ENCODE results near the gene UBAC2.

Gene UBAC2

DNA sequence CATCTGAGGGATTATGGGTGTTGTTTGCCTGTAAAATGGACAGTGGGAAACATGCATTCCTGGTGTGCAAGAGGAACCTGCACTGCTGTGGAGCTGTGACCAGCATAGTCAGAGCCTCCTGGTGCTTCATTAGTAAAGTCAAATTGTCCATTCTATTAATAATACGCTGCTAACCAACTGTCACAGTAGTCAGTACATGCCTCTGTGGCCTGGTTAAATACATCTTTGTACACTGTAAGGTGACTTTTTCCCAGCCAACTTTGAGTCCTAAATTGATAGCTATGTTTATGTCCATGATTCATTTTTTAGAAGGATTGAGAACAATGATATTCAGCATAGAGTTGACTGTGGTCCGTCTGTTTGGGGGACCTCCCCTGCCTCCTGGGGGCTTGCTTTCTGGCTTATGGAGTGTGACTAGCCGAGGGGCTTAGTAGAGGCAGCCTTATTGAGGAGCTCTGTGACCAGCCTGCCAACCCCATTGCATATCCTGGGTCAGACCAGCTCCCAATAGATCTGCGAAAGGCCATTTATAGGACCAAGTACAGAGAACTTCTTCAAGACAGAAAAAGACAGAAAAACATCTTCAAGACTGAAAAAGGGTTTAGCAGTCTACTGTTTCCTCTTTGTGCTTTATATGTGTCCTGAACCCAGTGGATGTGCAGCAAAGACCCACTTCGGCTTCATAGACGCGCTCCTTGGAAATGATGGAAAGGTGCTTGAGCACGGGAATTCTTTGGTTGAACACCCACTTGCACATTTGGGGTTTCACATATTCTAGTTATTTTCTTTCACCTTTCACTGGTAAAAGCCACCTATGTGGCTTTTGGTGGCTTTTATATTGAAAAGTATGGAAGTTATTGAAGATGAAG lies 102.2 kb downstream of the UBAC2 start:
- no peak overlapping the region for H3K27ac ChIP-seq (ENCODE audit: low read length)
- H3K36me3 ChIP-seq (ENCODE audit: control insufficient read depth in 2 of 2, insufficient read depth in 2 of 2, low read length in 2 of 2): no peaks in the 10 kb centered on the region
- peaks cover 10% of the 10 kb centered on the region for H3K4me1 ChIP-seq (ENCODE audit: control insufficient read depth, insufficient read depth, low read length)
- no peak overlapping the region for H3K9ac ChIP-seq (ENCODE audit: low read length in 2 of 2)
- H3K9me3 ChIP-seq (ENCODE audit: control insufficient read depth in 2 of 2, low read length in 2 of 2): no peaks in the 10 kb centered on the region
- no peak overlapping the region for H3K4me3 ChIP-seq (ENCODE audit: low read length in 2 of 2)
- H3K27me3 ChIP-seq (ENCODE audit: control insufficient read depth in 1 of 2, insufficient read depth in 2 of 2, low read length in 2 of 2): no peaks in the 10 kb centered on the region

DNA sequence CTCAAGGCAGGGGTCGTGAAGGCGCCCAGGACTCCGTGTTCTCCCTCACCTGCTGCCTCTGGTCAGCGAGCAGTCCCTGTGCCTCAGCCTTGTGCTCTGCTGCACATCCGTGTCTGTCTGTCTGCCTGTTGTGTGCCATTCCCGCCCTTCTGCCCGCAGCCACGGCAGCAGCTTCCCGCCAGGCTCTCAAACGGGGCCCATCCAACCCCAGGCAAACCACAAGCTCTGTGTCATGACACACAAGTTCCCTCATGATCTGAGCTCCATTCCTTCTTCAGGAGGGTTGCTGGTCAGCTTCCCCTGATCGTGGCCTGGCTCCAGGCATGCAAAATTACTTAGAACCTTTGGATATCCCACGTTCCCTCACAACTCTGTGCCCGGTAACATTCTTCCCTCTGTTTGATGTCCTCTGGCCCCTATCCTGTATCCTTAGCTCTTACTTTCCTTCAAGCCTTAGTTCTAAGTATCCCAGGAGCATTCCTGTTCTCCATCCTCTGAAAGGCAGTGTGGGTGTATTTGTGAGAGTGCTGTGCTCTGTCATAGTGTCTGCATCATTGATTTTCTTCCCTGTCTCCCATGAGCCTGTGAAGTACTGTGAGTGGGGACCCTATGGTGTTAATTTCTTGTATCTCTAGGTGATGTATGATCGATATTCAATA lies 103.3 kb downstream of the UBAC2 start:
- Histone ChIP-seq H3K36me3 (ENCODE audit: control insufficient read depth in 2 of 2, insufficient read depth in 2 of 2, low read length in 2 of 2) (no peaks in the 10 kb centered on the region), H3K9ac (ENCODE audit: low read length in 2 of 2) (peak overlapping the region in 1 of 2 donors; percentile 21), H3K27ac (ENCODE audit: low read length) (peak overlapping the region; percentile 13), H3K4me1 (ENCODE audit: control insufficient read depth, insufficient read depth, low read length) (peaks cover 18% of the 10 kb centered on the region), H3K9me3 (ENCODE audit: control insufficient read depth in 2 of 2, low read length in 2 of 2) (no peaks in the 10 kb centered on the region), H3K27me3 (ENCODE audit: control insufficient read depth in 1 of 2, insufficient read depth in 2 of 2, low read length in 2 of 2) (no peaks in the 10 kb centered on the region), H3K4me3 (ENCODE audit: low read length in 2 of 2) (no peak overlapping the region)

DNA sequence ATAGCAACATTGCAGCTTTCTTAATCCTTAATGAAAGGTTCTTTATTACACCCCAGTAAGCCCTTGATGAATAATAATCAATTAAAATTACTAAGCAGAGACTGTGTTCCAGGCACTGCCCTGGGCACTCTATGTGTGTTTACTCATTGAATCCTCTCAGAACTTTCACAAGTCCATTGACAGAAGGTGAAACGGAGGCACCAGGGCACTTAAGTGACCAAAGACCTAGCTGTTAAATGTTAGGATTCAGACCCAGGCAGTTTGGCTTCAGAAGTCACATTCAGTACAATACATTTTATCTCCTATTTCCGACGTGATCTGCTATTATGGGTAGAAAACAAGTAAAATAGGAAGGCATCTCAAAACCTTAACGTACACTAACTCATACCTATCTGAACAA lies 103.9 kb downstream of the UBAC2 start:
- H3K4me1 ChIP-seq (ENCODE audit: control insufficient read depth, insufficient read depth, low read length): peaks cover 18% of the 10 kb centered on the region
- peak overlapping the region; percentile 6 for H3K27ac ChIP-seq (ENCODE audit: low read length)
- H3K9ac ChIP-seq (ENCODE audit: low read length in 2 of 2): peak overlapping the region in 1 of 2 donors; percentile 21
- no peak overlapping the region for H3K4me3 ChIP-seq (ENCODE audit: low read length in 2 of 2)
- H3K36me3 ChIP-seq (ENCODE audit: control insufficient read depth in 2 of 2, insufficient read depth in 2 of 2, low read length in 2 of 2): no peaks in the 10 kb centered on the region
- H3K27me3 ChIP-seq (ENCODE audit: control insufficient read depth in 1 of 2, insufficient read depth in 2 of 2, low read length in 2 of 2): no peaks in the 10 kb centered on the region
- no peaks in the 10 kb centered on the region for H3K9me3 ChIP-seq (ENCODE audit: control insufficient read depth in 2 of 2, low read length in 2 of 2)

DNA sequence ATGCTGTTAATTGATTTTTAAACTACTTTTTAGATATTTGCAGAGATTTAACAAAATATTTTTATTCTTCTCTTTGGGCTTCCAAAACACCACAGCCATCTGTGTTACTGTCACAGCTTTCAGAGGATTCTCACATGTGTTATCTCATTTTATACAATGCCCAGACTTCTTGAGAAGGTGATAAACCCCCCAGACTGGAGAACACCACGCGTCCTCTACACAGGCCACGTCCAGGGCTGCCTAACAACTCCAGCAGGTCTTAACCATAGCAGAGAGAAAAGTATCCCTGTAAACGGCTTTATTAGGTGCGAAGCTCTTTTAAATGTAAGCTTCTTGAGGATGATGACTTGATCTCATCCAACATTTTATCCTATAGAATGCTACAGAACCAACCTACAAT lies 104.5 kb downstream of the UBAC2 start:
- Histone ChIP-seq H3K27me3 (ENCODE audit: control insufficient read depth in 1 of 2, insufficient read depth in 2 of 2, low read length in 2 of 2) (no peaks in the 10 kb centered on the region), H3K4me3 (ENCODE audit: low read length in 2 of 2) (peak overlapping the region in 1 of 2 donors; percentile 68), H3K9ac (ENCODE audit: low read length in 2 of 2) (no peak overlapping the region), H3K27ac (ENCODE audit: low read length) (no peak overlapping the region), H3K36me3 (ENCODE audit: control insufficient read depth in 2 of 2, insufficient read depth in 2 of 2, low read length in 2 of 2) (no peaks in the 10 kb centered on the region), H3K4me1 (ENCODE audit: control insufficient read depth, insufficient read depth, low read length) (peaks cover 22% of the 10 kb centered on the region), H3K9me3 (ENCODE audit: control insufficient read depth in 2 of 2, low read length in 2 of 2) (no peaks in the 10 kb centered on the region)

DNA sequence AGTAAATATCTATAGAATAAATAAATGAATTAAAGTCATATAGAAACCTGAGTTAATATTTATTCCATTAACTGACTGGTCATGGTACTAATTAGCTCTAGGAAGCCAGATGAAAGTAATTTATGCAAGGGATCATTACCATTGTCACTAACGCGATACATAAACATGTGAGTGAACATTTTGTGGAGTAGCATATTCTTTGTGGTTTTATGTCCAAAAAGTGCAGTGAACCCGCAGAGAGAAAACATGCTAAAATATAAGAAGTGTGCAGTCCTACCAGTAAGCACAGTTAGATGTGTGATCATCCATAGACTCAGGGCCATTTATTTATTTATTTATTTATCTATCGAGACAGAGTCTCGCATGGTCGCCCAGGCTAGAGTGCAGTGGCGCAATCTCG lies 104.9 kb downstream of the UBAC2 start:
- H3K27ac ChIP-seq (ENCODE audit: low read length): no peak overlapping the region
- peak overlapping the region in 1 of 2 donors; percentile 68 for H3K4me3 ChIP-seq (ENCODE audit: low read length in 2 of 2)
- H3K36me3 ChIP-seq (ENCODE audit: control insufficient read depth in 2 of 2, insufficient read depth in 2 of 2, low read length in 2 of 2): no peaks in the 10 kb centered on the region
- H3K4me1 ChIP-seq (ENCODE audit: control insufficient read depth, insufficient read depth, low read length): peaks cover 24% of the 10 kb centered on the region
- H3K9ac ChIP-seq (ENCODE audit: low read length in 2 of 2): no peak overlapping the region
- H3K27me3 ChIP-seq (ENCODE audit: control insufficient read depth in 1 of 2, insufficient read depth in 2 of 2, low read length in 2 of 2): no peaks in the 10 kb centered on the region
- no peaks in the 10 kb centered on the region for H3K9me3 ChIP-seq (ENCODE audit: control insufficient read depth in 2 of 2, low read length in 2 of 2)

DNA sequence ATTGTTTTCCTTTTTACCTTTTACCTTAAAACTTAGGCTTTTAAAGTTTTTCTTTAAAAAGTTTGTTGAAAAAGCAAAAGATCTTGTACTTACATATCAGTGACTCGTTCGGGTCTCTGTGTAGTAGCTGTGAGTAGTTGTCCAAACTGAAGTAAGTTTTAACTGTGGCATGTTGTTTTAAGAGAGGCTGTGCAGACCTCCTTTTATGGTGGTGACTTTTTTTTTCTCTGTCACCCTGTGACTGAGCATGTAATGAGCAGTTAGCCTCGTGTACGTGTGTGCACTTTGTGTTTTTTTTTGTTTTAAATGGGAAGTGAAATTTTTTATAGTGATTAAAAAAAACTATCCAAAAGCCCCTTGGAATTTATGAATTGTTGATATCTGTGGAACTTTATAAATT lies 106.6 kb downstream of the UBAC2 start, which contains the start of gene GPR183:
GPR183 (minus strand) TSS at position 153 of the 400 bp plus-strand sequence. CDS start 11,254 bp downstream, outside the sequence.
- Histone ChIP-seq H3K27ac (ENCODE audit: low read length) (peak within 1 kb of the TSS; percentile 43), H3K9me3 (ENCODE audit: control insufficient read depth in 2 of 2, low read length in 2 of 2) (no peaks in the 10 kb centered on the region), H3K36me3 (ENCODE audit: control insufficient read depth in 2 of 2, insufficient read depth in 2 of 2, low read length in 2 of 2) (no peaks in the 10 kb centered on the region), H3K4me1 (ENCODE audit: control insufficient read depth, insufficient read depth, low read length) (peaks cover 27% of the 10 kb centered on the region), H3K27me3 (ENCODE audit: control insufficient read depth in 1 of 2, insufficient read depth in 2 of 2, low read length in 2 of 2) (no peaks in the 10 kb centered on the region), H3K4me3 (ENCODE audit: low read length in 2 of 2) (peak within 1 kb of the TSS; percentile 68), H3K9ac (ENCODE audit: low read length in 2 of 2) (peak within 1 kb of the TSS; percentile 75 to 77)

DNA sequence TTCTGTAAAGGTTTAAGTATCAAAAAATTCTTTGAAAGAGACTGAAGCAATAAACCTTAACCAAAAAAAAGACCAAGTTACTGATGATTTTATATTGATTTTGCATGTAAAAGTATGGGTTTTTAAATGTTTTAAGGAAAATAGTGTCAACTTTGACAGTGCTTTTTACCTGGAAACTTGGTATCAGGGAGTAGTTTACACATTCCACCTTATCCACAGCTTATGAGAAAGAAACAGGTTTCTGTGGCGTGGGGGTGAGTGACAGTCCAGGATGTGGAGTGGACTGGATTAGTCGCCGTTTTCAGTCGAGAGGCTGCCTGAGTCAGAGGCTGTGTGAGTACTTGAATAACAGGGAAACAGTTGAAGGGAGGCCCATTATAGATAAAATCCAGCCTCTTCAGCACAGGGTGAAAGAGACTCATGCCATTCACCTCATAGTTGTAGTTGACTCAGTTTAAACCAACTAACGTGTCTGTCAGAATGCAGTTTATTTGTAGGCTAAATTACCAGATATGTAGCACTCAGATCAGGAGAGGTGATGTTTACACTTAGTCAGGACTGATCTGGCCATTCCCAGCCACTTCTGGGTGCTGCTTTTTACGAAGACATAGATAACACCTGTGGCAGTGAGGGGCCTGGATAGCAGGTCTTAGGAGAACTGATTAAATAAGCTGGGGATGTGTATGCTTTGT lies 107.1 kb downstream of the UBAC2 start:
- Histone ChIP-seq H3K27me3 (ENCODE audit: control insufficient read depth in 1 of 2, insufficient read depth in 2 of 2, low read length in 2 of 2) (no peaks in the 10 kb centered on the region), H3K36me3 (ENCODE audit: control insufficient read depth in 2 of 2, insufficient read depth in 2 of 2, low read length in 2 of 2) (no peaks in the 10 kb centered on the region), H3K27ac (ENCODE audit: low read length) (peak overlapping the region; percentile 43), H3K4me3 (ENCODE audit: low read length in 2 of 2) (peak overlapping the region in 1 of 2 donors; percentile 10), H3K4me1 (ENCODE audit: control insufficient read depth, insufficient read depth, low read length) (peaks cover 27% of the 10 kb centered on the region), H3K9ac (ENCODE audit: low read length in 2 of 2) (peak overlapping the region; percentile 43 to 75), H3K9me3 (ENCODE audit: control insufficient read depth in 2 of 2, low read length in 2 of 2) (no peaks in the 10 kb centered on the region)

DNA sequence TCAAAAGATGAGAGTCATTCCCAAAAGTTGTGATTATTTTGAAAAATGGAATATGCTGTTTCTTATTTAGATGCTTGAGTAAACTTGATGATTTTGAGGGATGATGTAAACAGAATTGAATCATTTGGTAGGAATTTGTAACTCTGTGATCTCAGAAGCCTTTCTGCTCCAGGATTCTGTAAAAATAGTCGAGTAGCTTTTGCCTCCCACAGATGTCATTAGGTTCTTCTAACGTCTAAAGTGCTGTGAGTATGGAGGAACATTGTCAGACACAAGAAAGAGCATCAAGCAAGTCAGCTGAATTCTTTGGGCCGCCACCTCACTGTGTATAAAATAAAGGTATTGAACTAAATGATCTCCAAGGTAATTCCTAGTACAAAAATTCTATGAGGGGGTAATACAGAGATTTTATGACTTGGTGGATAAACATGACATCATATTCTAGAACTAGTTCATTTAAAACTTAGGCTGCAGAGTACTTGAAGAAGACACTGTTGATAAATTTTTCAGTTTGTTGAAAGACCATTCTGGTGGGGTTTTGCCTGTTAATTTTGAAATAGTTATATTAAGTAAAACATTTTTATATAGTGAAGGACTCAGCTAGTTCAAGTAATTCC lies 107.9 kb downstream of the UBAC2 start:
- Histone ChIP-seq H3K27ac (ENCODE audit: low read length) (peak overlapping the region; percentile 43), H3K27me3 (ENCODE audit: control insufficient read depth in 1 of 2, insufficient read depth in 2 of 2, low read length in 2 of 2) (no peaks in the 10 kb centered on the region)

DNA sequence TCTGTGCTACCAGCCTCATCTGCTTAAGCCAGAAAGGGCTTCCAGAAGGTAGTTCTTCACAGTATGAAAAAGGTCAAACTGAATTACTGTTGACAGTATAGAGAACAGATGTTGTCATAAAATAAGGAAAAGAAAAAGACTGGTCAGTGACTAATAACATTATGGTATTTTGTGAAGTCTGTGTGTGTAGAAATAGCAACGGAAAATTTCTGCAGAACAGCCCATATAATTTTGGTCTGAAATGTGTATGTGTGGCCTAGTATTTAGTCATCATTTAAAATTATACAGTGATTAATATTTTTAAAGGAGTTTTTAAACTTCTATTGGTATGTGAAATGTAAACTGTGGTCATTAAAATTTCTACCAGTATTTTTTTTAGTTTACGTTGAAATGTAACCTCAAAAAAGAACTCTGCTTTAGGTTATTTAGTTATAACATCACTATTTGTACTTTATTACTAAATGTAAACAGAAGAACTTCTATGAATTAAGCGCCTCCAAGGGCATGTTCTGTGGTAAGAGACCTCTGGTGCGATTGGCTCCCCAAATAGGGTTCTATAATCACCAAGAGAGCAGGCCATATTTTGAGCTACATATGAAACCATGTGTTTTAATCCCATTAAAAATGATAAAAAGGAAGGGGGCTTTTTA lies 109.9 kb downstream of the UBAC2 start:
- H3K27ac ChIP-seq (ENCODE audit: low read length): peak overlapping the region; percentile 18
- H3K27me3 ChIP-seq (ENCODE audit: control insufficient read depth in 1 of 2, insufficient read depth in 2 of 2, low read length in 2 of 2): no peaks in the 10 kb centered on the region
- no peak overlapping the region for H3K4me3 ChIP-seq (ENCODE audit: low read length in 2 of 2)
- H3K9me3 ChIP-seq (ENCODE audit: control insufficient read depth in 2 of 2, low read length in 2 of 2): no peaks in the 10 kb centered on the region
- no peak overlapping the region for H3K9ac ChIP-seq (ENCODE audit: low read length in 2 of 2)
- H3K4me1 ChIP-seq (ENCODE audit: control insufficient read depth, insufficient read depth, low read length): peaks cover 19% of the 10 kb centered on the region
- H3K36me3 ChIP-seq (ENCODE audit: control insufficient read depth in 2 of 2, insufficient read depth in 2 of 2, low read length in 2 of 2): peaks cover 0 to 2% of the 10 kb centered on the region in 2 donors

More for the DNA sequence above, 107.9 kb downstream of the UBAC2 start:
- Histone ChIP-seq H3K4me3 (ENCODE audit: low read length in 2 of 2) (no peak overlapping the region), H3K9ac (ENCODE audit: low read length in 2 of 2) (no peak overlapping the region), H3K36me3 (ENCODE audit: control insufficient read depth in 2 of 2, insufficient read depth in 2 of 2, low read length in 2 of 2) (no peaks in the 10 kb centered on the region), H3K4me1 (ENCODE audit: control insufficient read depth, insufficient read depth, low read length) (peaks cover 27% of the 10 kb centered on the region), H3K9me3 (ENCODE audit: control insufficient read depth in 2 of 2, low read length in 2 of 2) (no peaks in the 10 kb centered on the region)

DNA sequence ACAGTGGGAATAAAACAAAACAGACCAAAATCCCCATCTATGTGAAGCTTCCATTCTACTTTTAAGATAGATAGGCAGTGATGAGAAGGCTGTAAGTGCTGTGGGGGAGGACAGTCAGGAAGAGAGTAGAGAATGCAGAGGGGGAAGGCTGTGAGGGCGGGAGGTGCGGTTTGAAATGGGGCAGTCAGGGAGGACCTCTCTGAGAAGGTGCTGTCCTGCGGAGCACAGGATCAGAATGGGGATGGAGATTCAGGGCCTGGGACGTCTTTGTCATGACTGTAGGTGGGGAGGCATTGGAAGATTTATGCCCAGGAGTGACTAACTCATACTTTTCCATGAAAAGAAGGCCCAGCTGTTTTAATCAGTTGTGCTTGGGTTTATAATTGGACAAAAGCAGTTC lies 110.5 kb downstream of the UBAC2 start:
- Histone ChIP-seq H3K4me3 (ENCODE audit: low read length in 2 of 2) (no peak overlapping the region), H3K9ac (ENCODE audit: low read length in 2 of 2) (no peak overlapping the region), H3K36me3 (ENCODE audit: control insufficient read depth in 2 of 2, insufficient read depth in 2 of 2, low read length in 2 of 2) (peaks cover 0 to 2% of the 10 kb centered on the region in 2 donors), H3K27ac (ENCODE audit: low read length) (no peak overlapping the region), H3K4me1 (ENCODE audit: control insufficient read depth, insufficient read depth, low read length) (peaks cover 19% of the 10 kb centered on the region), H3K27me3 (ENCODE audit: control insufficient read depth in 1 of 2, insufficient read depth in 2 of 2, low read length in 2 of 2) (no peaks in the 10 kb centered on the region), H3K9me3 (ENCODE audit: control insufficient read depth in 2 of 2, low read length in 2 of 2) (no peaks in the 10 kb centered on the region)
